Effector memory CD8-positive, alpha-beta T cell (primary cell): ENCODE measurements around the gene ARFIP1.
"Not testable (repeated sequence)": the region's sequence is repeated elsewhere in the genome, so short reads cannot be mapped to it uniquely, and the experiment has no call there.

ENCODE experiments used
- ATAC-seq: fragments of 150-1000 bp; cut with Tn5 transposase; replicated peaks from 2 replicates; pipeline ENCODE4 v1.10.0; 2021; ENCODE audit warnings: mild to moderate bottlenecking, moderate library complexity
- DNase-seq, 3 experiments: peaks; one replicate each; pipeline ENCODE4 v3.0.0; 2021
- H3K27ac Mint-ChIP-seq, 2 donors: one replicate each; pipeline ENCODE4 v1.8.0; 2022; ENCODE audit warnings: mild to moderate bottlenecking in 2 of 2, mixed read lengths in 2 of 2, moderate library complexity in 2 of 2
- H3K27me3 Mint-ChIP-seq, 2 donors: one replicate each; pipeline ENCODE4 v1.8.0; 2022; ENCODE audit warnings: mixed read lengths in 2 of 2
- H3K36me3 Mint-ChIP-seq: one replicate; pipeline ENCODE4 v1.8.0; 2022; ENCODE audit warnings: mild to moderate bottlenecking, moderate library complexity, mixed read lengths; ENCODE audit not compliant: insufficient read depth
- H3K4me1 Mint-ChIP-seq, 2 donors: one replicate each; pipeline ENCODE4 v1.8.0; 2022; ENCODE audit warnings: low read depth in 2 of 2, mixed read lengths in 2 of 2
- H3K4me3 Mint-ChIP-seq, 2 donors: one replicate each; pipeline ENCODE4 v1.8.0; 2022; ENCODE audit warnings: mild to moderate bottlenecking in 2 of 2, mixed read lengths in 2 of 2, moderate library complexity in 2 of 2
- H3K9me3 Mint-ChIP-seq, 2 donors: one replicate each; pipeline ENCODE4 v1.8.0; 2022; ENCODE audit warnings: mixed read lengths in 2 of 2

ARFIP1 gene

GRCh38 chr4:152836936-152837335 lies 57.2 kb downstream of the ARFIP1 start:
- Mint-ChIP-seq H3K9me3 (peaks cover 0 to 1% of the 10 kb centered on the region in 2 donors), H3K4me1 (peaks cover 30 to 41% of the 10 kb centered on the region in 2 donors), H3K4me3 (no peak overlapping the region), H3K27me3 (no peaks in the 10 kb centered on the region), H3K36me3 (peaks cover 3% of the 10 kb centered on the region), H3K27ac (no peak overlapping the region)
- DNase-seq: no peak
- no peak for ATAC-seq

GRCh38 chr4:152839729-152840128 lies 60.0 kb downstream of the ARFIP1 start:
- Mint-ChIP-seq H3K27ac (peak overlapping the region; percentile 83 to 86), H3K4me3 (peak overlapping the region; percentile 31 to 65), H3K4me1 (peaks cover 29 to 46% of the 10 kb centered on the region in 2 donors)
- H3K36me3 Mint-ChIP-seq, H3K9me3 Mint-ChIP-seq, H3K27me3 Mint-ChIP-seq, DNase-seq, ATAC-seq: not testable (repeated sequence)

- Mint-ChIP-seq H3K36me3 (no peaks in the 10 kb centered on the region), H3K9me3 (peaks cover 0 to 1% of the 10 kb centered on the region in 2 donors), H3K4me1 (peaks cover 18 to 31% of the 10 kb centered on the region in 2 donors), H3K4me3 (no peak overlapping the region), H3K27ac (peak overlapping the region in 1 of 2 donors; percentile 71), H3K27me3 (no peaks in the 10 kb centered on the region)
- ATAC-seq: no peak
- no peak for DNase-seq
Measured at GRCh38 chr4:152843481-152844090, 63.8 kb downstream of the ARFIP1 start.

- no peak for DNase-seq
- no peak overlapping the region for H3K27ac Mint-ChIP-seq
- H3K4me3 Mint-ChIP-seq: no peak overlapping the region
- H3K9me3 Mint-ChIP-seq: no peaks in the 10 kb centered on the region
- ATAC-seq: no peak
- H3K27me3 Mint-ChIP-seq: no peaks in the 10 kb centered on the region
- H3K36me3 Mint-ChIP-seq: no peaks in the 10 kb centered on the region
- peaks cover 10 to 25% of the 10 kb centered on the region in 2 donors for H3K4me1 Mint-ChIP-seq
Measured at GRCh38 chr4:152847376-152847775, 67.6 kb downstream of the ARFIP1 start.

DNA sequence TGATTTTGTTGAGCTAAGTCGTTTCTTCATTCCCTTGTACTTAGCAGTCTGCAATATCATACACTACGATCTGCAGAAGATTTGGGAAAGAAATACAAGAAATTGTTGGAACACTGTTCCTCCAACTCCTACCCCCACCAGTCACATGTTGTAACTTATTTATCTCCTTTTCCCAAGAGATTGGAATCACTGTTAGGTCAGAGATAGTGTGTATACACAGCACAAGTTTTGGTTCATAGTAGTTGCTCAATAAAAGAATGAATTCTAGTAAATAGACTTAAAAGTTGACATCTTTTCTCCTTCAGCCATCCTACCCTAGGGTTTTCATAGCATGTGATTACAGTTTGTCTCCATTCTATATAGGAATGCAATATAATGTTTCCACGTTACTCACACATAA lies 68.8 kb downstream of the ARFIP1 start:
- Mint-ChIP-seq H3K27ac (no peak overlapping the region), H3K36me3 (no peaks in the 10 kb centered on the region), H3K9me3 (peaks cover 2 to 8% of the 10 kb centered on the region in 2 donors), H3K4me1 (peaks cover 10 to 20% of the 10 kb centered on the region in 2 donors), H3K27me3 (no peaks in the 10 kb centered on the region), H3K4me3 (no peak overlapping the region)
- ATAC-seq (no peak), DNase-seq (no peak)

GRCh38 chr4:152849350-152849749 lies 69.6 kb downstream of the ARFIP1 start:
- H3K36me3 Mint-ChIP-seq: no peaks in the 10 kb centered on the region
- no peak overlapping the region for H3K4me3 Mint-ChIP-seq
- H3K9me3 Mint-ChIP-seq: peaks cover 4 to 8% of the 10 kb centered on the region in 2 donors
- ATAC-seq (no peak), DNase-seq (no peak)
- peaks cover 10 to 20% of the 10 kb centered on the region in 2 donors for H3K4me1 Mint-ChIP-seq
- H3K27ac Mint-ChIP-seq: no peak overlapping the region
- no peaks in the 10 kb centered on the region for H3K27me3 Mint-ChIP-seq

DNA sequence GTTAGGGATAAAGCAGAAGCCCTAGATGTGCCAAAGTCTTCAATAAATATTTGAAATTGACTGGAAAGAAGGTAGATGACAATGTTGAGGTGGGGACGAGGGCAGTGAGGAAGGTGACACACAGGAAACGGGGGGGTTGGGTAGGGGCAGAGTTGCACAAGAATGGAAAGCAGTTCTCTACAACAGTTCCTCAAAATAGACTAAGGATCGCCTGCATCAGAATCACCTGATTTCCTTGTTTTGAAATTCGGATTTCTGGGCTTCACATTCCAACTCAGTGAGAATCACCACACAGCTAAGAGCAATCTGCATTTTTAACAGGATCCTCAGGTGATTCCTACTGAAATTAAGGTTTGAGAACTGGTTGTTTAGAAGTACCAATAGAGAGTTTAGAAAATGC lies 70.6 kb downstream of the ARFIP1 start:
- H3K27ac Mint-ChIP-seq: peak overlapping the region; percentile 36 to 64

DNA sequence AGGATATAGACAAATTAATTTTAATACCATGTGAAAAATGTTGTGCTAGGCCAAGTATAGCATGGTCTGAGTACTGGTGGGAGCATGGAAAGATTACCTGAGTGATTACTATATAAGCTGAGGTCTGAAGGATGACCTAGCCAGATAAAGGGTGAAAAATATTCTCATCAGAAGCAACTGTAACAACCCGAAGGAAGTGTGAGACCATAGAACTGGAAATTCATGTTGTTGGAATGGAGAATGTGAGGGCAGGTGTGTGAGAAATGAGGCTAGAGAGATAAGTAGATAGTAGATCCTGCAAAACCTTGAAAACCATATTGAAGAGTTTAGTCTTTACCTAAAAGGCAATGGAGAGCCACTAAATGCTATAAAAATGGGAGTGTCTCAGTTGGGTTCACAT lies 71.5 kb downstream of the ARFIP1 start:
- Mint-ChIP-seq H3K27ac (peak overlapping the region in 1 of 2 donors; percentile 64), H3K4me3 (no peak overlapping the region), H3K4me1 (peaks cover 10 to 20% of the 10 kb centered on the region in 2 donors), H3K36me3 (no peaks in the 10 kb centered on the region), H3K27me3 (no peaks in the 10 kb centered on the region), H3K9me3 (peaks cover 6 to 8% of the 10 kb centered on the region in 2 donors)
- DNase-seq: no peak
- ATAC-seq: no peak

More for the DNA sequence above, 70.6 kb downstream of the ARFIP1 start:
- Mint-ChIP-seq H3K4me3 (no peak overlapping the region), H3K36me3 (no peaks in the 10 kb centered on the region), H3K9me3 (peaks cover 6 to 8% of the 10 kb centered on the region in 2 donors), H3K4me1 (peaks cover 10 to 20% of the 10 kb centered on the region in 2 donors), H3K27me3 (no peaks in the 10 kb centered on the region)
- no peak for DNase-seq
- ATAC-seq: peak; percentile 67

- DNase-seq: no peak
- H3K4me3 Mint-ChIP-seq: no peak overlapping the region
- H3K4me1 Mint-ChIP-seq: peaks cover 10 to 20% of the 10 kb centered on the region in 2 donors
- peaks cover 6 to 8% of the 10 kb centered on the region in 2 donors for H3K9me3 Mint-ChIP-seq
- no peak for ATAC-seq
- H3K36me3 Mint-ChIP-seq: no peaks in the 10 kb centered on the region
- no peak overlapping the region for H3K27ac Mint-ChIP-seq
- H3K27me3 Mint-ChIP-seq: no peaks in the 10 kb centered on the region
Measured at GRCh38 chr4:152853293-152853692, 73.5 kb downstream of the ARFIP1 start.

GRCh38 chr4:152854016-152854415 lies 74.3 kb downstream of the ARFIP1 start:
- not testable (repeated sequence) for H3K36me3 Mint-ChIP-seq, H3K27me3 Mint-ChIP-seq, H3K4me3 Mint-ChIP-seq, DNase-seq, H3K27ac Mint-ChIP-seq, H3K9me3 Mint-ChIP-seq, ATAC-seq
- H3K4me1 Mint-ChIP-seq: peaks cover 10 to 20% of the 10 kb centered on the region in 2 donors

DNA sequence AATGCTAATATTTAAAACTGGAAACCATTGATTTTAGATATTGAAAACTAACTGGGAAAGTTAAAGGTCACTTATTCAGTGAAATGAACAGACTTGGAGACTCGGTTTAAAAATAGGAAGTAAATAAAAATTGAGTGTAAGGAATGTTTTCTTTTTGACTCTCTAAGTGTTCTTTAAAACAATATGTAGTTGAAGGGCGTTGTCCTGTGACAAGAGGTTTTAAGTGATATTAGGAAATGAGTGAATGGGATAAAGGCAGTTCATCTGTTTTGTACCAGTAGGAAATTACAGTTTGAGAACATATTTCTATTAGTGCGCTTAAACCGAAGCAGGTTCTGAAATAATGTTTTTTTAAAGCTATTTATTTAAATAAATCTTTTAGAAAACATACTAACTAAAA lies 77.2 kb downstream of the ARFIP1 start:
- no peak overlapping the region for H3K27ac Mint-ChIP-seq
- no peaks in the 10 kb centered on the region for H3K36me3 Mint-ChIP-seq
- ATAC-seq: no peak
- DNase-seq: no peak
- H3K4me1 Mint-ChIP-seq: no peaks in the 10 kb centered on the region
- H3K27me3 Mint-ChIP-seq: no peaks in the 10 kb centered on the region
- peaks cover 6 to 8% of the 10 kb centered on the region in 2 donors for H3K9me3 Mint-ChIP-seq
- no peak overlapping the region for H3K4me3 Mint-ChIP-seq

- Mint-ChIP-seq H3K27me3 (no peaks in the 10 kb centered on the region), H3K4me3 (no peak overlapping the region), H3K4me1 (no peaks in the 10 kb centered on the region), H3K27ac (no peak overlapping the region), H3K36me3 (no peaks in the 10 kb centered on the region), H3K9me3 (peaks cover 0 to 4% of the 10 kb centered on the region in 2 donors)
- ATAC-seq (no peak), DNase-seq (no peak)
Measured at GRCh38 chr4:152858934-152859333, 79.2 kb downstream of the ARFIP1 start.

- H3K9me3 Mint-ChIP-seq: no peaks in the 10 kb centered on the region
- no peak overlapping the region for H3K4me3 Mint-ChIP-seq
- no peak for ATAC-seq
- DNase-seq: no peak
- H3K27ac Mint-ChIP-seq: no peak overlapping the region
- no peaks in the 10 kb centered on the region for H3K27me3 Mint-ChIP-seq
- no peaks in the 10 kb centered on the region for H3K36me3 Mint-ChIP-seq
- H3K4me1 Mint-ChIP-seq: no peaks in the 10 kb centered on the region
Measured at GRCh38 chr4:152860046-152860445, 80.3 kb downstream of the ARFIP1 start.

DNA sequence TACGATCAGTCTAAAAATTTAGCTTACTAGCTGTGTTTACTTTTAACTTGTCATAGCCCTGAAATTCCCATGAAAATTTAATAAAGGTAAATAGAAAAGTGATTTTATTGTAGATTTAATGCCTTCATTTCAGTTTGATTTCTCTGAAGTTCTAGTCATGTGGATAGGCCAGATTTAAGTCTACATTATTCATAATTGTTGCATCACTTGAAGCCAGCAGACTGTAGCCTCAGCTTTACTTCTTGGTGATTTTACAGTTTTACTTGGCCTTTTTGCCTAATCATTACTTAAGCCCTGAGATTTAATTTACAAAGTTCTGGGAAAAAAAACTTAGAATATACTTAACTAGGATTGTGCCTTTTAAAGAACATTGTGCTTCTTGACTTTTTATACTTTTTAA lies 82.9 kb downstream of the ARFIP1 start:
- Mint-ChIP-seq H3K27ac (no peak overlapping the region), H3K9me3 (no peaks in the 10 kb centered on the region), H3K36me3 (no peaks in the 10 kb centered on the region), H3K27me3 (no peaks in the 10 kb centered on the region), H3K4me3 (no peak overlapping the region), H3K4me1 (no peaks in the 10 kb centered on the region)
- DNase-seq (no peak), ATAC-seq (no peak)
